Thoracic aorta (tissue), 2 donors: ENCODE measurements around the gene USP51. TPM values are rescaled to one million over a fixed set of nuclear protein-coding genes. Genes with fewer than 3 reads are reported as not detected.
"Not testable (repeated sequence)": the region's sequence is repeated elsewhere in the genome, so short reads cannot be mapped to it uniquely, and the experiment has no call there.

Experiments
- ATAC-seq: fragments of 150-250 bp; one replicate; pipeline ENCODE4 v1.8.0; 2017; ENCODE audit warnings: low read depth; ENCODE audit not compliant: insufficient number of reproducible peaks, low FRiP score
- DNase-seq: peaks from one replicate; pipeline ENCODE4 v3.0.0-alpha.2; 2020; ENCODE audit warnings: low spot score
- H3K27ac ChIP-seq, 2 donors: fragments of 200-600 bp; sonication (generic); 1 replicate in 1 of 2; 2 replicates in 1 of 2; pipeline ENCODE4 v1.5.1; 2016; ENCODE audit warnings: mild to moderate bottlenecking in 2 of 2, moderate library complexity in 2 of 2
- H3K27me3 ChIP-seq: fragments of 200-600 bp; sonication (generic); replicated peaks from 2 replicates; pipeline ENCODE4 v1.6.0; 2016; ENCODE audit warnings: mild to moderate bottlenecking; ENCODE audit not compliant: insufficient read depth
- H3K36me3 ChIP-seq: fragments of 200-600 bp; sonication (generic); one replicate; pipeline ENCODE4 v1.5.1; 2016
- H3K4me1 ChIP-seq, 2 donors: fragments of 200-600 bp; sonication (generic); 1 replicate in 1 of 2; 2 replicates in 1 of 2; pipeline versions ENCODE4 v1.5.1 to v1.6.0; 2016; ENCODE audit warnings: low read depth in 2 of 2, mild to moderate bottlenecking in 1 of 2; ENCODE audit not compliant: control insufficient read depth in 1 of 2
- H3K4me3 ChIP-seq: fragments of 200-600 bp; sonication (generic); 2 replicates; pipeline ENCODE4 v1.5.1; 2016; ENCODE audit warnings: mild to moderate bottlenecking
- H3K9me3 ChIP-seq: fragments of 200-600 bp; sonication (generic); 2 replicates; pipeline ENCODE4 v1.5.1; 2016
- CTCF ChIP-seq: fragments of 200-600 bp; sonication (generic); IDR thresholded peaks from one replicate; pipeline ENCODE4 v1.5.1; 2019; ENCODE audit warnings: antibody characterized with exemption
- total RNA-seq, 2 donors: library from RNA; depleted of rRNA; stranded (reverse); fragments of >200 nt; gene quantifications; one replicate each; pipeline versions ENCODE4 v1.1.0 to v1.2.3, GENCODE V29; 2016

USP51 gene
- total RNA-seq, 2 donors from 2014 or later: 2.6 to 7.0 TPM

GRCh38 chrX:55451141-55451540 lies 38.5 kb downstream of the USP51 start:
- no peaks in the 10 kb centered on the region for H3K9me3 ChIP-seq
- no peaks in the 10 kb centered on the region for H3K36me3 ChIP-seq
- ATAC-seq (no peak), DNase-seq (no peak)
- peak overlapping the region; percentile 83 to 86 for H3K27ac ChIP-seq
- H3K4me3 ChIP-seq: peak overlapping the region; percentile 86
- H3K27me3 ChIP-seq: no peaks in the 10 kb centered on the region
- no peaks in the 10 kb centered on the region for H3K4me1 ChIP-seq
- TF ChIP-seq CTCF: no peak

- DNase-seq: no peak
- H3K4me3 ChIP-seq: no peak overlapping the region
- no peaks in the 10 kb centered on the region for H3K36me3 ChIP-seq
- ATAC-seq: no peak
- no peaks in the 10 kb centered on the region for H3K27me3 ChIP-seq
- no peak overlapping the region for H3K27ac ChIP-seq
- no peak for TF ChIP-seq CTCF
- H3K9me3 ChIP-seq: no peaks in the 10 kb centered on the region
- no peaks in the 10 kb centered on the region for H3K4me1 ChIP-seq
Measured at GRCh38 chrX:55450259-55450658, 39.4 kb downstream of the USP51 start.

- H3K27me3 ChIP-seq, H3K9me3 ChIP-seq, ATAC-seq, H3K4me1 ChIP-seq, H3K27ac ChIP-seq, H3K4me3 ChIP-seq, DNase-seq, H3K36me3 ChIP-seq: not testable (repeated sequence)
Measured at GRCh38 chrX:55443468-55443867, 46.2 kb downstream of the USP51 start.

Other genes with a start within 250 kb of the USP51 start
- not detected for gene PAGE3, start 224.9 kb downstream of the USP51 start, total RNA-seq
- 10 to 100 TPM; 36.3 to 66.5 TPM for gene MAGEH1, start 37.7 kb downstream of the USP51 start, total RNA-seq
- not detected for gene FOXR2, start 133.6 kb upstream of the USP51 start, total RNA-seq
- gene RRAGB, start 227.9 kb upstream of the USP51 start, total RNA-seq: 10 to 100 TPM; 35.2 to 40.5 TPM